GM20000 (cell line): ENCODE results near the gene DUSP5.
A peak's percentile ranks its signal among the peaks of the same experiment; 100 is the strongest.

Experiments used
- DNase-seq: peaks from one replicate; pipeline ENCODE4 v3.0.0; 2012; ENCODE audit warnings: low spot score
- CTCF ChIP-seq: IDR thresholded peaks from 2 replicates; pipeline ENCODE4 v1.5.1; 2012; ENCODE audit warnings: mild to moderate bottlenecking, control low read depth; ENCODE audit errors: extremely low read depth, missing control alignments

The DUSP5 gene

GRCh38 chr10:110533149-110533548 is 35.4 kb downstream of the DUSP5 start:
- DNase-seq: no peak
- no peak for TF ChIP-seq CTCF

- no peak for DNase-seq
- no peak for TF ChIP-seq CTCF
These were observed 36.9 kb downstream of the DUSP5 start for GRCh38 chr10:110534571-110534970.

GRCh38 chr10:110535958-110536891 is 38.5 kb downstream of the DUSP5 start:
- no peak for TF ChIP-seq CTCF

GRCh38 chr10:110539091-110539490 is 41.4 kb downstream of the DUSP5 start:
- DNase-seq: no peak
- TF ChIP-seq CTCF: no peak

More at GRCh38 chr10:110535958-110536891, 38.5 kb downstream of the DUSP5 start:
- DNase-seq: peak; percentile 70

GRCh38 chr10:110540031-110540430 is 42.3 kb downstream of the DUSP5 start:
- no peak for TF ChIP-seq CTCF
- DNase-seq: no peak

GRCh38 chr10:110544958-110545537 is 47.3 kb downstream of the DUSP5 start:
- TF ChIP-seq CTCF: no peak
- DNase-seq: no peak

- TF ChIP-seq CTCF: no peak
- DNase-seq: no peak
These were observed 48.4 kb downstream of the DUSP5 start for GRCh38 chr10:110546077-110546476.
